Measurements from ENCODE around the gene SBNO2.

Gene SBNO2

GRCh38 chr19:1073956-1074517, 100.0 kb downstream of the SBNO2 start:
- TF ChIP-seq SIN3A (IDR thresholded peaks at IDR 0.05; ENCODE audit: borderline replicate concordance, insufficient read depth, low read length) (no peak), POLR2AphosphoS5 (IDR thresholded peaks at IDR 0.05; ENCODE audit: low read depth, low read length) (no peak), FOXP2 (optimal IDR thresholded peaks at IDR 0.05; ENCODE audit: borderline replicate concordance, extremely low read depth, extremely low read length, insufficient read depth) (no peak), TAF1 (IDR thresholded peaks at IDR 0.05; ENCODE audit: borderline replicate concordance, insufficient read depth, low read length) (no peak)
- TF ChIP-seq, protein P1, sequence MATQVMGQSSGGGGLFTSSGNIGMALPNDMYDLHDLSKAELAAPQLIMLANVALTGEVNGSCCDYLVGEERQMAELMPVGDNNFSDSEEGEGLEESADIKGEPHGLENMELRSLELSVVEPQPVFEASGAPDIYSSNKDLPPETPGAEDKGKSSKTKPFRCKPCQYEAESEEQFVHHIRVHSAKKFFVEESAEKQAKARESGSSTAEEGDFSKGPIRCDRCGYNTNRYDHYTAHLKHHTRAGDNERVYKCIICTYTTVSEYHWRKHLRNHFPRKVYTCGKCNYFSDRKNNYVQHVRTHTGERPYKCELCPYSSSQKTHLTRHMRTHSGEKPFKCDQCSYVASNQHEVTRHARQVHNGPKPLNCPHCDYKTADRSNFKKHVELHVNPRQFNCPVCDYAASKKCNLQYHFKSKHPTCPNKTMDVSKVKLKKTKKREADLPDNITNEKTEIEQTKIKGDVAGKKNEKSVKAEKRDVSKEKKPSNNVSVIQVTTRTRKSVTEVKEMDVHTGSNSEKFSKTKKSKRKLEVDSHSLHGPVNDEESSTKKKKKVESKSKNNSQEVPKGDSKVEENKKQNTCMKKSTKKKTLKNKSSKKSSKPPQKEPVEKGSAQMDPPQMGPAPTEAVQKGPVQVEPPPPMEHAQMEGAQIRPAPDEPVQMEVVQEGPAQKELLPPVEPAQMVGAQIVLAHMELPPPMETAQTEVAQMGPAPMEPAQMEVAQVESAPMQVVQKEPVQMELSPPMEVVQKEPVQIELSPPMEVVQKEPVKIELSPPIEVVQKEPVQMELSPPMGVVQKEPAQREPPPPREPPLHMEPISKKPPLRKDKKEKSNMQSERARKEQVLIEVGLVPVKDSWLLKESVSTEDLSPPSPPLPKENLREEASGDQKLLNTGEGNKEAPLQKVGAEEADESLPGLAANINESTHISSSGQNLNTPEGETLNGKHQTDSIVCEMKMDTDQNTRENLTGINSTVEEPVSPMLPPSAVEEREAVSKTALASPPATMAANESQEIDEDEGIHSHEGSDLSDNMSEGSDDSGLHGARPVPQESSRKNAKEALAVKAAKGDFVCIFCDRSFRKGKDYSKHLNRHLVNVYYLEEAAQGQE (IDR thresholded peaks at IDR 0.05; ENCODE audit: insufficient read depth in 1 of 2, low read depth in 2 of 2, low read length in 2 of 2) = no peak

GRCh38 chr19:1073063-1073955, 100.8 kb downstream of the SBNO2 start:
- TF ChIP-seq POLR2AphosphoS5 (IDR thresholded peaks at IDR 0.05; ENCODE audit: low read depth, low read length) (no peak), FOXP2 (optimal IDR thresholded peaks at IDR 0.05; ENCODE audit: borderline replicate concordance, extremely low read depth, extremely low read length, insufficient read depth) (no peak), TAF1 (IDR thresholded peaks at IDR 0.05; ENCODE audit: borderline replicate concordance, insufficient read depth, low read length) (no peak), SIN3A (IDR thresholded peaks at IDR 0.05; ENCODE audit: borderline replicate concordance, insufficient read depth, low read length) (no peak)
- TF ChIP-seq, protein P1 (IDR thresholded peaks at IDR 0.05; ENCODE audit: insufficient read depth in 1 of 2, low read depth in 2 of 2, low read length in 2 of 2) = no peak

DNA sequence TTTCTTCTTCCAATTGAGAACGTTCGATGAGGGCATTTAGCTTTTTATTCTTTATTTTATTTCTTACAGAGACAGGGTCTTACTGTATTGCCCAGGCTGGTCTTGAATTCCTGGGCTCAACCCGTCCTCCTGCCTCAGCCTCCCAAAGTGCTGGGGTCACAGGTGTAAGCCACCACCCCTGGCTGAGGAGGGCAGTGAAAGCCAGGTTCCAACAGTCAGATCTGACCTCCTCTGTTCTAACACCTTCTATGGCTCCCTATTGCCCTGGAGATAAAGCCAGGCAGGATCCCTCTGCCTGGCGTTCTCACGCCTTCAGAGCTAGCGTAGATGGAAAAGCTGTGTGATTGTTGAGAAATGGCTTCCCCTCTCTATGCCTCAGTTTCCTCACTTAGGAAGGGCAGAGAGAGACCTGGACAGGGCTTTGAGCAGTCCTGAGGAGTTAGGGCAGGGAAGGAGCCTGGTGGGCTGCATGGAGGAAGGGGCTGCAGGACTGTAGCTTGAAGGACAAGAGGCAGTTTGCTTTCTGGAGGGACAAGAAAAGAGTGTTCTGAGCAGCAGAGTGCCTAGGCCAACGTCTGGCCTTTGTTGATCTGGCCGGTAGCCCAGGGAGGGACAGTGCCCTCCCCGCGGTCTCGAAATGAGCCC, 101.6 kb downstream of the SBNO2 start:
- TF ChIP-seq POLR2AphosphoS5 (IDR thresholded peaks at IDR 0.05; ENCODE audit: low read depth, low read length) = no peak
- no peak for TF ChIP-seq SIN3A (IDR thresholded peaks at IDR 0.05; ENCODE audit: borderline replicate concordance, insufficient read depth, low read length)
- TF ChIP-seq, protein P1 (IDR thresholded peaks at IDR 0.05; ENCODE audit: insufficient read depth in 1 of 2, low read depth in 2 of 2, low read length in 2 of 2) = no peak
- TF ChIP-seq TAF1 (IDR thresholded peaks at IDR 0.05; ENCODE audit: borderline replicate concordance, insufficient read depth, low read length) = no peak
- no peak for TF ChIP-seq FOXP2 (optimal IDR thresholded peaks at IDR 0.05; ENCODE audit: borderline replicate concordance, extremely low read depth, extremely low read length, insufficient read depth)

DNA sequence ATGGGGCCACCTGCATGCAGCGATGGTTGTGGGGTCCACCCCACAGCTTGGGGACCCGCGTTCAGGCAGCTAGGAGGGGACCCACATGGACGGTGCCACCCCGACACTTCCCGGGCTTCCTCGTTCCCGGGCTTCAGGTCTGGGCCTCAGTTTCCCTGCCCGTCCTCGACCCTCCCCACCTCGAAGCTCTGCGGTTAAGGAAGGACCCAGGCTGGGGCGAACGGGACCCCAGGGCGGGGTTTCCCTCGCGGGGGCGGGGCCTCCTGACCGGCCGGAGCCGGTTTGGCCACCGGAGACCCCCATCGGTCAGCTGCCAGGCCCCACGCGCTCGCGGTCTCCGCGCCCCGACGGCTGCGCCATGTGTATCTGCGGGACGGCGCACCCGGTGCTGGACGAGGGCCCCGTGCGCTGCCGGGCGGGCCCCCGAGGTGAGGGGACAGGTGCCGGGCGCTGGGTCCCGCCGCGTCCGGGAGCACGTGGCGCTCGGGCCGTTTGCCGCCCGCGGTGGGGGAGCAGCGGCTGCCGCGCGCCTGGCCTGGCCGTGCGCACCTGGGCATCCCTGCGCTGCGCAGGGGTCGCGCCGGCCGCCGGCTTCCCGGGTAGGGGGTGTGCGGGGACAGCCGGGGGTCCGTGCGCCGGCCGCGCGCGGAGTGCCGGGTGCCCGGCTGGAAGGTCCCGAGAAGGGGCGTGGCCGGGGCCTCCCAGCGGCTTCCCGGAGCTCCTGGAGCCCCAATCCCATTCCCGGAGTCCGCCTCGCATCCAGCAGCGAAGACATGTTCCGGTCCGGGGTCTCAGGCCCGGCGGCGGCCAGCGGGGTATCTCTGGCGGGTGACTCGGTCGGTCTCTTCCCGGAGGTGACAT, 102.9 kb downstream of the SBNO2 start:
- TF ChIP-seq, protein P1 (IDR thresholded peaks at IDR 0.05; ENCODE audit: insufficient read depth in 1 of 2, low read depth in 2 of 2, low read length in 2 of 2) = no peak
- no peak for TF ChIP-seq SIN3A (IDR thresholded peaks at IDR 0.05; ENCODE audit: borderline replicate concordance, insufficient read depth, low read length)
- TF ChIP-seq FOXP2 (optimal IDR thresholded peaks at IDR 0.05; ENCODE audit: borderline replicate concordance, extremely low read depth, extremely low read length, insufficient read depth) = no peak
- no peak for TF ChIP-seq POLR2AphosphoS5 (IDR thresholded peaks at IDR 0.05; ENCODE audit: low read depth, low read length)
- no peak for TF ChIP-seq TAF1 (IDR thresholded peaks at IDR 0.05; ENCODE audit: borderline replicate concordance, insufficient read depth, low read length)
